ENCODE measurements around the gene GPS1. TPM values are rescaled to one million over a fixed set of nuclear protein-coding genes. Genes with fewer than 3 reads are reported as not detected.
A peak's percentile ranks its signal among the peaks of the same experiment; 100 is the strongest.

Gene GPS1
- total RNA-seq, 2 experiments from 2014 or later: 69.0 to 75.6 TPM

DNA sequence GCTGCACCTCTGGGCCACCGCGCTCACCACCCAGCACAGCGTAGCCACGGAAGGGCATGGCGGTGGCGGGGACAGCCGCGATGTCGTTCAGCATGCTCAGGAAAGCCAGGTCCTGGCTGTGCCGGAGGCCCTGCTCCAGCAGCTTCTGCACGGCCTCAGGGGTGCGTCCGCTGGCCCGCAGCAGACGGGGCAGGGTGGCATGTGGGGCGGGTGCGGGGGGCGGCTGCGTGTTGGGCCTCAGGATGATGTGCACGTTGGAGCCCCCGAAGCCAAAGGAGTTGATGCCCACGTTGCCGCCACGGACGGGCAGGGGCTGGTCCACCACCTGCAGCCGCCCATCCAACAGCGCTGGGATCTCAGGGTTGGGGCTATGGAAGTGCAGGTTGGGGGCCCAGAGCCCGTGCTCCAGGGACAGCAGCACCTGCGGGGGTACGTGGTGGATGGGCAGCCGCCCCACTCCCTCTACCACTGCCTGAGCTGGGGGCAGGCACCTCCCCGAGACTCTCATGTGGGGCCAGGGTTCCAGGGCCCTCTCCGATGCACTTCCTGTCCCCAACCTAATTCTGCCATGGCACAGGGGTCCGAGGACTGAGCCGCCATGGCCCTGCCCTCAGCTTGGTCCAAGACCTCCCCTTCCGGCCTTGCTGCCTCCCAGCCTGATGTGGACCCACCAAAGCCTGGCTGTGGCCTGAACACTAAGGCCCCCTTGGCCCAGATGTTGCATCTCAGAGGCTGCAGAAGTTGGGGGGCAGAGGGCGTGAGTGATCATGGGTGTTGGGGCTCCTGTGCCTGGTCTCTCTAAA is 39.8 kb downstream of the GPS1 start:
- H3K27me3 Mint-ChIP-seq: no peaks in the 10 kb centered on the region
- DNase-seq: no peak

DNA sequence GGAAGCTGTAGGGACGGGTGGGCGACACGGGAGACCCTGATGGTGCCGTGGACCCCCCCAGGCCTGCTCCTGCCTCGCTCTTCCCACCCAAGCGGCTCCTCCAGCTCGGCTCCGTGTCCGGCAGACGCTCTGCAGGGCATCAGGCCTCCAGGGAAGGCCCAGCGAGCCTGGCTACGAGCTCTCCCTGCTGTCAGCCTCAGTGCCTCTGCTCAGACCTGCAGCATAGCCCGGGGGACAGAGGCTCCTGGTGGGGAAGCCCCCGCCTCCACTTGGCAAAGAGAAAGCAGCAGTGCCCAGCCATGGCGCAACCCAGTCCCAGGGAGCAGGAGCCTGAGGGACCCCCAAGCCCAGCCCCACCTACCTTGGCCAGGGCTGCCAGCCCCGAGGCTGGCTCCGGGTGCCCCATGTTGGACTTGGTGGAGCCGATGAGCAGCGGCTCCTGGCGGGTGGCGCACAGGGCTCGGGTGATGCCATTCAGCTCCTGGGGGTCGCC is 40.4 kb downstream of the GPS1 start:
- H3K36me3 Mint-ChIP-seq (ENCODE audit: low read depth): peaks cover 32% of the 10 kb centered on the region
- POLR2A ChIA-PET: no interaction called here
- H3K27me3 Mint-ChIP-seq: no peaks in the 10 kb centered on the region
- no peak for DNase-seq
- no peaks in the 10 kb centered on the region for H3K9me3 Mint-ChIP-seq
- H3K4me1 Mint-ChIP-seq: peaks cover 15% of the 10 kb centered on the region
- CTCF ChIA-PET: no interaction called here
- H3K27ac Mint-ChIP-seq: no peak overlapping the region
- H3K4me3 Mint-ChIP-seq: no peak overlapping the region

More for the DNA sequence above, 39.8 kb downstream of the GPS1 start:
- CTCF ChIA-PET: interaction anchor here (0.6 kb wide), 1 partner anchor 366 kb away, joined by 5 read pairs; no protein-coding TSS in a partner anchor
- POLR2A ChIA-PET: no interaction called here
- H3K27ac Mint-ChIP-seq: no peak overlapping the region
- H3K9me3 Mint-ChIP-seq: no peaks in the 10 kb centered on the region
- H3K4me3 Mint-ChIP-seq: no peak overlapping the region
- peaks cover 32% of the 10 kb centered on the region for H3K36me3 Mint-ChIP-seq (ENCODE audit: low read depth)
- H3K4me1 Mint-ChIP-seq: peaks cover 13% of the 10 kb centered on the region

DNA sequence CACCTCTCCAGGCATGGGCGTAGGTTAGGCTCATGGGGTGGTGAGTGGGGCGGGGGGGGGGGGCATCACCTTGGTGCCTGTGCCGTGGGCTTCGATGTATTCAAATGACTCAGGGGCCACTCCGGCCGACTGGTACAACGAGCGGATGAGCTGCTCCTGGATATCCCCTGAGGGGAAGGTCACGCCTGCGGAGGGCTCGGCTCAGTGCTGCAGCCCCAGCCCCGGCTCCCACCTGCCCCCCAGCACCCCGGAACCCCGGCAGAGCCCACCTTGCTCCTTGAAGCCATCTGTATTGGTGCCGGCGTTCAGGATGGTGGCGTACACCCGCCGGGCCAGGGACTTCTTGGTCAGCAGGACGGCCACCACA is 40.9 kb downstream of the GPS1 start:
- Mint-ChIP-seq H3K27ac (no peak overlapping the region), H3K4me3 (no peak overlapping the region), H3K4me1 (peaks cover 15% of the 10 kb centered on the region), H3K27me3 (no peaks in the 10 kb centered on the region), H3K36me3 (ENCODE audit: low read depth) (peaks cover 32% of the 10 kb centered on the region), H3K9me3 (no peaks in the 10 kb centered on the region)
- no peak for DNase-seq
- ChIA-PET CTCF (no interaction called here), POLR2A (no interaction called here)

DNA sequence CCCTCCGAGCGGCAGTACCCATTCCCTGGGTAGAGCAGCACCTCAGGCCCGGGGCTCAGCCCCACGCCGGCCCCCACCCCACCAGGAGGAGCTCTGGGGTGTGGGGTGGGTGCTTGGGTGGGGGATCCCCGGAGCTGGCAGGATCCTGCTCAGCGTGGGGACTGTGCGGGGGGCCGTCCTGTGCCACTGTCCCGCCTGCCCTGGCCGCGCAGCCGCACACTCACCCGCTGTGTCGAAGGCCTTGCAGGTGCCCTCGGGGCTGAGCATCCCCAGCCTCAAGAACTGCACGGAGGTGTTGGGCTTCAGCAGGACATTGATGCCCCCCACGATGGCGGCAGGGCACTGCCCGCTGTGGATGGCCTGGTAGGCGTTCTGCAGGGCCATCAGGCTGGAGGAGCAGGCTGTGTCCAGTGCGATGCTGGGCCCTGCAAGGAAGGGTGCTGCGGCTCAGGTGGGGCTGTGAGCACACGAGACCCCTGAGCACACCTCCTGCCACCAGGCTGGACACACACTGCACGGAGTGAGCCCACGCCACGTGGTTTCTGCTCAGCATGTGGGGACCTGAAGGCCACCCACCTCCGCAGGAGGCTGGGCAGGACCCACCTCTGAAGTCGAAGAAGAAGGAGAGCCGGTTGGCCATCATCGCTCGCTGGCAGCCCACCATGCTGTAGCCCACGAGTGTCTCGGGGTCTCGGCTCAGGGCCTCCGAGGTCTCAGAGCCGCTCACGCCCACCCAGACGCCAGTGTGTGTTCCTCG is 41.5 kb downstream of the GPS1 start:
- DNase-seq: no peak
- CTCF ChIA-PET: no interaction called here
- no peaks in the 10 kb centered on the region for H3K27me3 Mint-ChIP-seq
- H3K4me1 Mint-ChIP-seq: peaks cover 15% of the 10 kb centered on the region
- peaks cover 28% of the 10 kb centered on the region for H3K36me3 Mint-ChIP-seq (ENCODE audit: low read depth)
- no peak overlapping the region for H3K27ac Mint-ChIP-seq
- no peaks in the 10 kb centered on the region for H3K9me3 Mint-ChIP-seq
- POLR2A ChIA-PET: no interaction called here
- no peak overlapping the region for H3K4me3 Mint-ChIP-seq

DNA sequence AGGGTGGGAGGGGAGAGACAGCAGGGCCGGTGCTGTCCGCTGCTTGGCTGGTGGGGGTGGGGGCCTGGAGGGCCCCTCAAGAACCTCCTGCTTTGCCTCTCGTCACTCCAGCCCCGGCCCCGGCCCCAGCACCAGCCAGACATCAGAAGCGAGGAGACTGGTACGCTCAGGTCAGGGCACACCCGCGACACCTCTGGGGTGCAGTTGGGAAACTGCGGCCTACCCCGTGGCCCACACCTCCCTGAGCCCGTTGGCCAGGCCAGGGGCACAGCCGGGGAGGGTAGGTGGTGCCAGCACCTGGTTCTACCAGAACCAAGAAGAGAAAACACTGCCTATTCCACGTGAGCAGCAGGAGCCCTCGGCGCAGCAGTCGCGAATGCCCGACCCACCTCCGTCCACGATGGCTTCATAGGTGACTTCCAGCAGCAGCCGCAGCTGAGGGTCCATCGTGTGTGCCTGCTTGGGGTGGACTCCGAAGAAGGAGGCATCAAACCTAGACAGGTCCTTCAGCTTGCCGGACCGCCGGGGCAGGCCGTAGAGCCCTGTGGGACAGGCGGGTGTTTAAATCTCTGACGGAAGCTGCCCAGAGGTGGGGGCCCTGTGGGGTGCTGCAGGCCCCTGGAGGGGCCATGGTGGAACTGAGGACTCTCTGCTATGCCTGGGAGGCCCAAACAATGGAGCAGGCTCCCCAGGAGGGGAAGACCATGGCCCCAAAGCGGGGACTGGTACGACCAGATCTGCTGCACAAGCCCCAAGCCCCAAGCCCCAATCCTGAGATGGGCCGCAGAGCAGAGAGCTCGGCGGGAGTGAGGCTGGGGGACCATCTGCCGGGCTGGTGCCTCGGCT is 43.5 kb downstream of the GPS1 start:
- H3K27me3 Mint-ChIP-seq: no peaks in the 10 kb centered on the region
- no peak overlapping the region for H3K27ac Mint-ChIP-seq
- ChIA-PET POLR2A (interaction anchor here (1.3 to 1.8 kb wide), 4 partner anchors 11 to 65 kb away, joined by 4 to 7 read pairs (median 6); partner anchors contain the start of gene DUS1L), CTCF (no interaction called here)
- DNase-seq: no peak
- no peaks in the 10 kb centered on the region for H3K9me3 Mint-ChIP-seq
- H3K4me3 Mint-ChIP-seq: no peak overlapping the region
- peaks cover 20% of the 10 kb centered on the region for H3K36me3 Mint-ChIP-seq (ENCODE audit: low read depth)
- peaks cover 24% of the 10 kb centered on the region for H3K4me1 Mint-ChIP-seq

DNA sequence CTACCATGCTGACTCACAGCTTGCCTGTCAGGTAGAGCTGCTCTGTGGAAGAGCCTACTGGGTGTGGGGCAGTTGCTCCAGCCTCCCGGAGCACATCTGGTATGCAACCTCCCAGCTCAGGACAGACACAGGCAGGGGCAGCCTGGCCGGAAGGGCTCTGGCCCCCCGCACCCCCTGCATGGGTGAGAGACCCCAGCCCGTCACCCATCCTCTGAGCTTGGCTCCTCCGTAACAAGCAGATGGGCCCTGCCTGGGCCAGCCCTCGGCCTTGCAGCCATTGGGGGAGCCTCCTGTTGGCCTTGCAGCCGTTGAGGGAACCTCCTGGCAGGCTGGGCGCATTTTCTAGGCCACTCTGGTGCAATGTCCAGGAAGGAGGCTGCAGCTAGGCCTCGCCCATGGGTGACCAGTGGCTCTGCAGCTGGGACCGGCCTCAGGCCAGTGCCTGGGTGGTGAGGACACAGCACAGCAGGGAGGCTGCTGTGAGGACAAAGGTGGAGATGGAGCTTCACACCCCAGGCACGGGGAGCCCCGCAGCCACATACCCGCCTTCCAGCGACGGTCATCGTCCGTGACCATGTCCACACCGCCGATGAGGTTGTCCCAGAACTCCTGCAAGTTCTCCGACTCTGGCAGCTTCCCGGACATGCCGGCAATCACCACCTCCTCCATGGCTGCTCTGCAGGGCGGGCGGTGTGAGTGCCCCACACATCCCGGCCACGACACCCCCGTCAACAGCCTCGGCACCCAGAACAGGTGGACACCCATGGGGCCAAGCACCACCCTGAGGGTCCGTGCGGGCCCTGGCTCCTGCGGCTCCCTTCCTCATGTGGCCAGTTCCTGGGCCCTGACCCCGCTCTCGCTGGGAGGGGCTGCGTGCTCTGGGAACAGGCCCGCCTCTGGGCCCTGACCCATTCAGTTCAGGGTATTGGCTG is 44.3 kb downstream of the GPS1 start:
- H3K36me3 Mint-ChIP-seq (ENCODE audit: low read depth): peaks cover 16% of the 10 kb centered on the region
- CTCF ChIA-PET: no interaction called here
- peak overlapping the region; percentile 66 for H3K27ac Mint-ChIP-seq
- H3K4me1 Mint-ChIP-seq: peaks cover 24% of the 10 kb centered on the region
- no peaks in the 10 kb centered on the region for H3K27me3 Mint-ChIP-seq
- peak overlapping the region; percentile 74 for H3K4me3 Mint-ChIP-seq
- POLR2A ChIA-PET: interaction anchor here (0.6 to 1.8 kb wide), 5 partner anchors 10 to 433 kb away, joined by 3 to 7 read pairs (median 4); partner anchors contain the start of gene DUS1L
- no peak for DNase-seq
- no peaks in the 10 kb centered on the region for H3K9me3 Mint-ChIP-seq

DNA sequence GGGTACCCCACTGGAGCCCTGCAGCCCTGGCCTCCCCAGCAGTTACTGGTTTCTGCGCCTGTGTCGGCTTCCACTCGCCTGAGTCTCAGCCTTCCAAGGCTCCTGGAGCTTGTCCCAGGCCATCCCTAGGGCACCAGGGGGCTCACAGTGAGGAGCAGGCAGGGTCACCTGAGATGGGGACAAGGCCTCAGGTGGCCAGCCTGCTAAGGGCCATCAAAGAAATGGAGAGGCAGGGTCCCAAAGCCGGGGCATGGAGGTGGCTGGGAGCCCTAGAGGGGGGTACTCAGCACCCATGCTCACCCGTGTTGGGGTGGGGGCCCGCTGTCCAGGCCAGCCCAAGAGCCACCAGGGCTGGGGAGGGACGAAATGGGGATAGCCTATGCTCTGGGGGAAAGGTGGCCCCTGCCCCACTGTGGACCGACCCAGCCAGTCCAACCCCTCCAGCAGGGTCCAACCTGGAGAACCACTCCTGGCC is 45.0 kb downstream of the GPS1 start:
- Mint-ChIP-seq H3K4me1 (peaks cover 24% of the 10 kb centered on the region), H3K4me3 (peak overlapping the region; percentile 74), H3K27ac (peak overlapping the region; percentile 66), H3K27me3 (no peaks in the 10 kb centered on the region), H3K9me3 (no peaks in the 10 kb centered on the region), H3K36me3 (ENCODE audit: low read depth) (peaks cover 13% of the 10 kb centered on the region)
- ChIA-PET CTCF (no interaction called here), POLR2A (interaction anchor here (0.9 to 2.9 kb wide), 6 partner anchors 9 to 74 kb away, joined by 3 to 15 read pairs (median 6); partner anchors contain the start of genes CENPX, DCXR and LRRC45)
- DNase-seq: no peak

DNA sequence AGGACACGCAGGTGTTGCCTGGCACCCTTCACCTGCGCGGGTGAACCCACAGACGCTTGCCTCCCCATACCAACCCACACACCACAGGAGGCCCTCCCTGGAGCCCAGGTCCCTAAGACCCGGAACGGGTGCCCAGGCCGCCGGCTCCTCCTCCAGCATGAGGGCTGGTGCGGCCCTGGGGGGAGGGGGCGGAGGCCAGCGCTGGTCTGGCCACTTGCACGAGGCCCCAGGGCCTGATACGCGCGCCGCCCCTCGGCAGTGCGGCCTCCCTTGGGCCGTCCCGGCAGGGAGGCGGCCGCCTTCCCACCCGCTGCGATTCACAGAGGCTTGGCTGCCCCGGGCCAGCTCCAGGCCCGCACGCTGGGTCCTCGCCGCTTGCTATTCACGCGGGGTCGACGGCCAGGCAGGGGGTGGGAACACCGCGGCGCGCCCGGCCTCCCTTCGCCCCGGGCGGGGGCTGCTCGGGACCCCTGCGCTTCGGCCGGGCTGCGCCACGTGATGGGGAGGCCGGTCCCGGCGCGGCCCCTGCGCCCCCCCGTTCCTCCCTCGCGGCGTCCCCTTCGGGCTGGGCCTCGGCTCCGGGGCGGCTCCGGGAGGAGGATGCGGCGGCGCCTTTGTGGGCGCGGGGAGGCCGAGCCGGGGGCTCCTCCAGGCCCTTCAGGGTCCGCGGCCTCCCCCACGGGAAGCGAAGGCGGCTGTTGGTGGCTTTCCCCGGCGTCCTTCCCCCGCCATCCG is 45.7 kb downstream of the GPS1 start:
- H3K27ac Mint-ChIP-seq: peak overlapping the region; percentile 66
- no peaks in the 10 kb centered on the region for H3K27me3 Mint-ChIP-seq
- DNase-seq: peak; percentile 41
- peaks cover 9% of the 10 kb centered on the region for H3K36me3 Mint-ChIP-seq (ENCODE audit: low read depth)
- peaks cover 24% of the 10 kb centered on the region for H3K4me1 Mint-ChIP-seq
- peak overlapping the region; percentile 74 for H3K4me3 Mint-ChIP-seq
- CTCF ChIA-PET: no interaction called here
- POLR2A ChIA-PET: interaction anchor here (0.6 to 3.2 kb wide), 11 partner anchors 9 to 173 kb away, joined by 3 to 15 read pairs (median 7); partner anchors contain the start of genes CENPX, DCXR and LRRC45
- no peaks in the 10 kb centered on the region for H3K9me3 Mint-ChIP-seq

DNA sequence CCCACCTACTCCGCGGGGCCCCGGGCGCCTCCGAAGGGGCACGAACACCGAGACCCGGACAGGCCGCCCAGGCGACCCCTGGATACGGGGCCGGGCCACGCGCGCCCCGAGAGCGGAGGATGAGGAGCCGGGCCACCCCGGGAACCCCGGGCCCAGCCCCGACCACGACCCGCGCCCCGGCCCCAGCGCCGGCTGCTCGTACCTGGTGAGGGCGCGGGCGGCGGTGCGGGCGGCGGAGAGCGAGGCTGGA is 46.1 kb downstream of the GPS1 start:
- peaks cover 9% of the 10 kb centered on the region for H3K36me3 Mint-ChIP-seq (ENCODE audit: low read depth)
- no peaks in the 10 kb centered on the region for H3K9me3 Mint-ChIP-seq
- H3K4me1 Mint-ChIP-seq: peaks cover 24% of the 10 kb centered on the region
- no peak for DNase-seq
- H3K27me3 Mint-ChIP-seq: no peaks in the 10 kb centered on the region
- CTCF ChIA-PET: interaction anchor here (1.1 to 1.6 kb wide), 2 partner anchors 16 to 60 kb away, joined by 4 to 8 read pairs; partner anchors contain the start of gene DCXR
- POLR2A ChIA-PET: interaction anchor here (0.6 to 3.2 kb wide), 13 partner anchors 8 to 174 kb away, joined by 3 to 15 read pairs (median 5); partner anchors contain the start of genes CENPX, DCXR and LRRC45
- peak overlapping the region; percentile 73 for H3K4me3 Mint-ChIP-seq
- H3K27ac Mint-ChIP-seq: peak overlapping the region; percentile 71

DNA sequence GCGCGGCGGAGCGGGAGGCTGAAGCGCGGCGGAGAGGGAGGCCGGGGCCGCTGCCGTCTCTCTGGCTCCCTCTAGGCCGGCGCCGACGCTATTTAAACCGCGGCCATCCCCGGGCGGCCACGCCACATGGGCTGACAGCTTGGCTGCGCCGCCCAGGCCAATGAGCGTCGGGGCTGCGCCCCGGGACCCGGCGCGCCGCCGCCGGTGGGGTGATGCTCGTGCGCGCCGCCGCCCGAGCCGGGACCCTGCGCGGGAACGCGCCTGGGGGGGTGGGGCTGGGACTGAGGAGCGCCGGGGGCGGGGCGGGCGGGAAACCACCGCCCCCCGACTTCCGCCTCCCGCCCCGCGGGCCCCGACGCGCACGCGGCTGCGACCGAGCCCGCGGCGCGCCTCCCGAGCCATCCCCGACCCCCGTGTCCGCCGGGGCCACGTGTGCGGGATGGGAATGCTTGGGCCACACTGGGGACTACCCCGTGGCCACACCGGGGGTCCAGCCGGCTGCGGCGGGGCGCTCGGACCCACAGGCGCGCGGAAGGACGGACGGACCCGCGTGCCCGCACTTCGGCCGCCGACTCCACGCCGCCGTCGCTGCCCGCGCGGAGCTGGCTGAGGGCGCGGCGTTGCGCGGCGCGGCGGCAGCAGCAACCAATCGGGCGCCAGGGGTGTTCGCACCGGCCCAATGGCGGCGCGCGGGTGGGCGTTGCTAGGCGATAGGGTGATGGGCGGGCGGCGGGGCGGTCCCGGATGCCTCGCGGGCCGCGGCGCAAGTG is 46.7 kb downstream of the GPS1 start, which contains the start of gene FASN:
Gene FASN (minus strand): TSS at position 68 of the 770 bp plus-strand sequence. CDS start 1,791 bp downstream, outside the sequence.
- DNase-seq: peak; percentile 95
- ChIA-PET CTCF (interaction anchor here (0.6 to 1.6 kb wide), 8 partner anchors 9 to 88 kb away, joined by 3 to 8 read pairs (median 4); partner anchors contain the start of genes CENPX, DCXR and LRRC45), POLR2A (interaction anchor here (0.6 to 3.2 kb wide), 22 partner anchors 8 to 200 kb away, joined by 3 to 15 read pairs (median 4); partner anchors contain the start of genes CENPX, DCXR, LRRC45 and SLC16A3)
- H3K9me3 Mint-ChIP-seq: no peaks in the 10 kb centered on the region
- peak within 1 kb of the TSS; percentile 71 for H3K27ac Mint-ChIP-seq
- no peaks in the 10 kb centered on the region for H3K27me3 Mint-ChIP-seq
- H3K4me3 Mint-ChIP-seq: peak within 1 kb of the TSS; percentile 74
- H3K4me1 Mint-ChIP-seq: peaks cover 22% of the 10 kb centered on the region
- peaks cover 6% of the 10 kb centered on the region for H3K36me3 Mint-ChIP-seq (ENCODE audit: low read depth)
